ENCODE results near the gene SNTA1.
"Not testable (repeated sequence)": the region's sequence is repeated elsewhere in the genome, so short reads cannot be mapped to it uniquely, and the experiment has no call there.

Gene SNTA1

GRCh38 chr20:33389326-33389725 lies 54.2 kb downstream of the SNTA1 start:
- not testable (repeated sequence) for DNase-seq

DNA sequence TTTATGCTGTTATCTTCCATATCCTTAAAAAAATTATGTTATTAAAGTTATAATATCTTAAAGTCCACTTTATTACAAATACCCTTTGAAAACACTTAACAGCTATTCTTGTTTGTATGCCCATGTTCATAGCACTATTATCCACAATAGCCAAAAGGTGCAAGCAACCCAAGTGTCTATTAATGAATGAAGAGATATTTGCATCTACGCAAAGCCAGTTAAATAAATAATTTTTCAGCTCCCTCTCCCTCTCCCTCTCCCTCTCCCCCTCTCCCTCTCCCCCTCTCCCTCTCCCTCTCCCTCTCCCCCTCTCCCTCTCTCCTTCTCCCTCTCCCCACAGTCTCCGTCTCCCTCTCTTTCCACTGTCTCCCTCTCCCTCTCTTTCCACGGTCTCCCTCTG lies 55.3 kb downstream of the SNTA1 start:
- DNase-seq, result no peak

- no peak for DNase-seq
These were observed 56.4 kb downstream of the SNTA1 start for GRCh38 chr20:33387177-33387576.

DNA sequence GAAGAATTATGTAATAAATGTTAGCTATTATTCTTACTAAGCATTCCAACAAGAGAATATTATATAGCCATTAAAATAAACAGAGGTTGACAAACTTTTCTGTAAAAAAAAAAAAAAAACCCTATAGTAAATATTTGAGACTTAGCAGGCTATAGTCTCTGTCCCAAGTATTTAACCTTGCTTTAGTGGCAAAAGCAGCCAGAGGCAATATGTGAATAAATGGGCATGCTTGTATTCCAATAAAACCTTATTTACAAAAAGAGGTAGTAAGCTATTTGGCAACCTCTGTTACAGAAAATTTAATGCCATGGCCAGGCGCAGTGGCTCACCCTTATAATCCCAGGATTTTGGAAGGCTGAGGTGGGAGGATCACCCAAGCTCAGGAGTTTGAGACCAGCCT lies 56.9 kb downstream of the SNTA1 start:
- no peak for DNase-seq

GRCh38 chr20:33377366-33377765 lies 66.2 kb downstream of the SNTA1 start:
- DNase-seq, result no peak

DNA sequence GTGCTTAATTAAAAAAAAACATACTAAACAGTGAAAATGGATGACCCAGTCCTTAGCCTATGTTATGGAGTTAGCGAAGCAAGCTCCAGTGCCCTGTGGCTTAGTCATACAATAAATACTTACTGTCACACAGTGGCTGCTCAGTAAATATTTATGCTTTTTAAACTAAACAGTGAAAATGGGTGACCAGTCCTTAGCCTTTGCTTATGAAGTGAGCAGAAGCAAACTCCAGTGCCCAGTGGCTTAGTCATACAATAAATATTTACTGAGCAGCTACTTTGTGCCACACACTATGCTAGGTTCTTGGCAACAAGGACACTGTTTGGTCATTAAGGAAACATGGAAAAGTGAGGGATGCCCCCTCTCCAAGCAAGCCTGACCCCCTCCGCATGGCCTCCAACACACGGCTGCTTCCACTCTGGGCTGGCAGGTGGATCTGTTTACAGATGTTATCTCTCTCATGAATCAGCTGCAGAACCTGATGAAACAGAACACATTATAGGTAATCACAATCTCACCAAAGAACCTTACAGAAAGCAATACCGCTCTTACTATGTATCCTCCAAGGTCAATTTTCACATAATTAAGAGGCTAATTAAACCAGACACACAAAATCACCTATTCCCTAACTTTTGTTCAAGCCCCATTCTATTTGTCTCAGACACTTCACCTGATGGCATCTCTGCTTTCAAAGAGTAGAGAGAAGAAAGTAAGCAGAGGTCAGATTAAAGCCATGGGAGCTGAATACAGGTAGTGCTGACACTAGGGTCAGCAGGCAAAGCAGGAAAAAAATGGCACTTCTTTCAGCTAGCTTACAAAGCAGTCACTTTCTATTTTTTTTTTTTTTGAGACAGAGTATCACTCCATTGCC lies 69.6 kb downstream of the SNTA1 start:
- DNase-seq, result no peak

DNA sequence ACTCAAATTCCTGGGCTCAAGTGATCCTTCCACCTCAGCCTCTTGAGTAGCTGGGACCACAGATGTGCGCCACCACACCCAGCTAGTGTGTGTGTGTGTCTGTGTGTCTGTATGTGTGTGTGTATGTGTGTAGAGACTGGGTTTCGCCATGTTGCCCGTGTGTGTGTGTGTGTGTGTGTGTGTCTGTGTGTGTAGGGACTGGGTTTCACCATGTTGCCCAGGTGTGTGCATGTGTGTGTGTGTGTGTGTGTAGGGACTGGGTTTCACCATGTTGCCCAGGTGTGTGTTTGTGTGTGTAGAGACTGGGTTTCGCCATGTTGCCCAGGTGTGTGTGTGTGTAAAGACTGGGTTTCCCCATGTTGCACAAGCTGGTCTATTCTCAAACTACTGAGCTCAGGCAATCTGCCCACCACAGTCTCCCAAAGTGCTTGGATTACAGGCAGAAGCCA lies 70.5 kb downstream of the SNTA1 start:
- no peak for DNase-seq

DNA sequence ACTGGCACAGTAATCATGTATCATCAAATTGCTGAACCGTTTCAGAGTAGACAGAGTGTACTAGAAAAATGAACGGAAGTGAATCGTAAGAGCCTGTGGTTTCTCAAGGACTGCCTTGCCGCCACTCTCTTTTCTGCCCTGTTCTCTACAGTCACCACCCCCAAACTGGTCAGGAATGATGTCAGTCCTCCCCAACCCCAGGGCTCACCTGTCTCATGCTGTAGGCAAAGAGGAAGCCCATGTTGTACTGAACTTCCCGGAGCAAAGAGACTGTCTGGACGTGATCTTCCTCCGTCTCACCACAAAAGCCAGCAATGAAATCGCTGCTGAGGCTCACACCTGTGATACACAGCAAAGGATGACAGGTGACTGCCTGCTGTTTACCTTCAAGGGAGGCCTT lies 73.3 kb downstream of the SNTA1 start:
- DNase-seq, result peak; percentile 80

DNA sequence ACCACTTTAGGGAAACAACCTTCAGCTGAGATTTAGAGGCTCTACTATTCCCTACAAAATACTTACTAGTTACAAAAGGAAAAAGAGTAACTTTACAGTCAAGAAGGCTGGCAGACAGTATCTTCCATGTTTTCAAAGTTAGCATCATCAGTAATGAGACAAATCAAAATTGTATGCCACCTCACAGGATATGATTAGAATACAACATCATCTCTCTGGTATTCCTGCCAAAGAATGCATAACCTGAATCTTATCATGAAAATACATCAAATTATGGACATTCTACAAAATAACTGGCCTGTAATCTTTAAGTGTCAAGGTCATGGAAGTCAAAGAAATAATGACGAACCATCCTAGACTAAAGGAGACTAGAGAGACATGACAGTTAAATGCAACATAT lies 80.7 kb downstream of the SNTA1 start:
- DNase-seq, result no peak

GRCh38 chr20:33359399-33360261 lies 83.9 kb downstream of the SNTA1 start:
- no peak for DNase-seq

All from DMS79 (cell line).